Gastrocnemius medialis (tissue), 4 donors: ENCODE measurements around the gene ZDHHC3.

Source experiments
- CTCF ChIP-seq, 5 experiments: fragments of 450-650 bp in 3 of 5; fragments of 200-600 bp in 2 of 5; sonication (generic) in 2 of 5; IDR thresholded peaks in 4 of 5; conservative IDR thresholded peaks in 1 of 5; 1 replicate in 4 of 5; 2 replicates in 1 of 5; pipeline ENCODE4 v1.5.1; 2016 to 2019; ENCODE audit warnings: antibody characterized with exemption in 5 of 5, mild to moderate bottlenecking in 3 of 5, moderate library complexity in 3 of 5
- POLR2A ChIP-seq, 2 donors: fragments of 450-650 bp; IDR thresholded peaks; one replicate each; pipeline ENCODE4 v1.6.1; 2017; ENCODE audit warnings: antibody characterized with exemption in 2 of 2, mild to moderate bottlenecking in 2 of 2, moderate library complexity in 2 of 2

GRCh38 chr3:44926921-44927320, 49.1 kb downstream of the ZDHHC3 start:
- no peak for TF ChIP-seq CTCF (IDR thresholded peaks at IDR 0.05 in 4 of 5, conservative IDR thresholded peaks at IDR 0.05 in 1 of 5)
- TF ChIP-seq POLR2A (IDR thresholded peaks at IDR 0.05), result no peak
